Ramos (cell line): ENCODE results near the gene PTPRN2.

ENCODE experiments used
- in situ Hi-C: fragments of 300-500 bp; cut with MboI; formaldehyde crosslinking; loops from one replicate; pipeline ENCODE4 v1.14.3; 2022; ENCODE audit warnings: low sequenced_read_pairs; ENCODE audit not compliant: unreplicated experiment

Gene PTPRN2

DNA sequence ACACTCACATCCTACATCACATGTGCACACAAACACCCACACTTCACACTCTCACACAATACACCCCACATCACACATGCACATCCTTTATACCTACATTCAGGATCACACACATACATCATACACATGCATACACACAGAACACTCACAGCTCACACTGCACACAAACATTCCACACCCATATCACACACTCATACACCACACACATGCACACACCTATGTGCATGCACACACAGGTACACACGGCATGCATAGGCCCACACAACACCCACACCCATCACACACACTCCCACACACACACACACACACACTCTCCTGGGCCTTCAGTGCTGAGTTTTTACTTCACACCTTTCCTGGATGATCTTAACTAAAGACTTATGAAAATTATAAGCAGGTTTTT lies 1030.4 kb downstream of the PTPRN2 start:
- in situ Hi-C loops, result no loop called here

GRCh38 chr7:157556642-157556944 lies 1031.0 kb downstream of the PTPRN2 start:
- in situ Hi-C loops, result no loop called here

- in situ Hi-C loops, result no loop called here
Measured at GRCh38 chr7:157555944-157556641, 1031.5 kb downstream of the PTPRN2 start.

DNA sequence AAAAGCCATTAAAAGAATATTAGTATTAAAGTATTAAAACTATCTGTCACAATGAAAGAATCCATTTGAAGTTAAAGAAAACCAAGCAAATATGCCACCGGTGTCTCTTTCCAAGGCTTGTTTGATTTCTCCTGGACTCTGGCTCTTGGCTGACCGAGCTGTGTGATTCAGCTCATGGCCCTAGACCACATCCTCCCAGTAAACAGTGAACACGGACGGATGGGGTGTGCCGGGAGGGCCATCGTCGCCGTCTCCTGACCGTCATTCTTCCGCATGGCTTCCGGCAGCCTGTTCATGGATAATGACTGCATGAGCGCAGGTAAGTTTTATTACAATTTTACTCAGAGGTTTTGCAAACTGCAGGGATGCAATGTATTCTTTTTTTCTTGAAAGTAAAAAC lies 1032.3 kb downstream of the PTPRN2 start:
- in situ Hi-C loops, result no loop called here

GRCh38 chr7:157554393-157555238 lies 1033.0 kb downstream of the PTPRN2 start:
- in situ Hi-C loops, result no loop called here

GRCh38 chr7:157553256-157553655 lies 1034.4 kb downstream of the PTPRN2 start:
- in situ Hi-C loops, result no loop called here

DNA sequence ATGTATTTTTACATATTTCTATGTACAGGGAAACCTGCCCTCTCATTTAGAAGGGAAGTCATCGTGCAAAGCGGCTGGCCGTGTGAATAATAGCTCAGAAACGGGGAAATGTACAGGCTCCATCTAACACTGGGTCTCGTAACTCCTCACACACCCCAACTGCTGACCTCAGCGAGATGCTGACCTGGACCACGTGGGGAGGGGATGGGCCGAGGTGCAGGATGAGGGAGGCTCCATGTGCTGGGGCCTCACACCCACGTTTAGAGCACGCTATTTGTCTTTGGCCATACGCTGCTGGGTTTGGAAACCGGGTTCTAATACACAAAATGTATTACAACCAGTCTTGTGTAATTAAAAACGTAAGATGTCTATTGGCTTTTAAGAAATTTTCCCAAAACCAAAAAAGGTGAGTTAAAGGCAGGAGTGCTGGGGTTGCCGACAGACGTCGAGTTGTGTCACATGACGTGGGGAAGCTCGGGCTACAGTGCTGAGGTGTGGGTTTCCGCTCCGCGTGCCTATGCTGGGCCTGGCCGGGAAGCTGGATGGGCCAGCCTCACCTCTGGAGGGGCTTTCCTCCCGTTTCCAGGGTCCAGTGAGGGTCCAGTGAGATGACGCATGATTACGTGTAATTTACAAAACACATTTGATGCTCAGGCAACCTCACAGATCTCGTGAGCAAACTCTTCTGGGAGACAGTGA lies 1035.2 kb downstream of the PTPRN2 start:
- in situ Hi-C loops, result no loop called here

DNA sequence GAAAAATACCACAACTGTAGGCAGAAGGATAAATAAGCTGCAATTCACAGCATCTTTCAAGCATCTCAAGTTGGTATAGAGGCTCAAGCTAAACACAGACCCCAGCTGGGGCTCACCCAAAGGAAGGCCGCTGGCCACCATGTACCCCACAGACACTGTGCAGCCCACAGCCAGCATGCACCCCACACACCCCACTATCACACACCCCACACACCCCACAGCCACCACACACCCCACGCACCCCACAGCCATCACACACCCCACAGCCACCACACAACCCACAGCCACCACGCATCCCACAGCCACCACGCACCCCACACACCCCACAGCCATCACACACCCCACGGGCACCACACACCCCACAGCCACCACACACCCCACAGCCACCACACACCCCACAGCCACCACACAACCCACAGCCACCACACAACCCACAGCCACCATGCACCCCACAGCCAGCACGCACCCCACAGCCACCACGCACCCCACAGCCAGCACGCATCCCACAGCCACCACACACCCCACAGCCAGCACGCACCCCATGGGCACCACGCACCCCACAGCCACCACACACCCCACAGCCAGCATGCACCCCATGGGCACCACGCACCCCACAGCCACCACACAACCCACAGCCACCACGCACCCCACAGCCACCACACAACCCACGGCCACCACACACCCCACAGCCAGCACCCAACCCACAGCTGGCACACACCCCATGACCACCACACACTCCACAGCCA lies 1036.1 kb downstream of the PTPRN2 start:
- in situ Hi-C loops, result no loop called here

DNA sequence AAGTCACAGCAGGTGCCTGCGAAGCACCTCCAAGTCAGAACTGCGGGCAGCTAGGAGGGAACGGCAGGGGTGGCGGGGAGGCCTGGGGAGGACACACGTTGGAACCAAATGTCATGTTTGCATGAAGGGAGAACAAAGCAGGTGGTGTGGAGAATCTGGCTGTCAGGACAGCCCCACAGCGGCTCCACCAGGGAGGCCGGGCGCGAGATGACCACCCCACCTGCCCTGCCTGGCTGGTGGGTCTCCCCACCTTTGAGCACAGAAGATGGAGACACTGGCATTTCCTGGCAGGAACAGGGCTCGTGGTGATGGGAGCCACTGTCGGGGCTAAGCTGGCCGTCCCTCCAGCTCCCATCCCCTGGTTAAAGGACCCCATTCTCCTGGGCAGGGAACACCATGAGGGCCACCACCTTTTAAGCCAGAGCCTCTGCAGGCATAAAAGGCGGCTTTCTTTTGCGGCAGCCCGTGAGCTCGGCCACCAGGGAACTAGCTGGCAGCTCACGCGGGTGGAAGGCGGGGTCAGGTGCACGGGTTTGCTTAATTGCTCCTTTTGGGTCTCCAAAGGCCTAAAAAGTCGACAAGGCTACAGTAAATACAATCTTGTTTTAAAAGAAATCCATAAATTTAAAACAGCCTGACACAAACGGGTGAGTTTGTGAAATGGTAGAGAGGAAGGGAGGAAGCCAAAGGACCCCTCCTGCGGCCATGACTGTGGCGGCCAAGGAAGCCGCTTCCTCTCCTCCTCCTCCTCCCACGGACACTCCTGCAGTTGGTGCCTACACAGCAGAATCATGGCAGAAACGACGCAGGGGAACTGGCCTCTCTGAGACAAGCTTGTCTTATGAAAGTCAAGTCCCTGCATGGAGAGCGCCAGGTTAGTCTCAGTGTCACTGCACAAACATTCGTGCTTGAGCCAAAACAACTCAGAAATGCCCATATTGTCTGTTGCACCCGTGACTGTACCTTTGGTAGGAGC lies 1037.0 kb downstream of the PTPRN2 start:
- in situ Hi-C loops, result no loop called here

DNA sequence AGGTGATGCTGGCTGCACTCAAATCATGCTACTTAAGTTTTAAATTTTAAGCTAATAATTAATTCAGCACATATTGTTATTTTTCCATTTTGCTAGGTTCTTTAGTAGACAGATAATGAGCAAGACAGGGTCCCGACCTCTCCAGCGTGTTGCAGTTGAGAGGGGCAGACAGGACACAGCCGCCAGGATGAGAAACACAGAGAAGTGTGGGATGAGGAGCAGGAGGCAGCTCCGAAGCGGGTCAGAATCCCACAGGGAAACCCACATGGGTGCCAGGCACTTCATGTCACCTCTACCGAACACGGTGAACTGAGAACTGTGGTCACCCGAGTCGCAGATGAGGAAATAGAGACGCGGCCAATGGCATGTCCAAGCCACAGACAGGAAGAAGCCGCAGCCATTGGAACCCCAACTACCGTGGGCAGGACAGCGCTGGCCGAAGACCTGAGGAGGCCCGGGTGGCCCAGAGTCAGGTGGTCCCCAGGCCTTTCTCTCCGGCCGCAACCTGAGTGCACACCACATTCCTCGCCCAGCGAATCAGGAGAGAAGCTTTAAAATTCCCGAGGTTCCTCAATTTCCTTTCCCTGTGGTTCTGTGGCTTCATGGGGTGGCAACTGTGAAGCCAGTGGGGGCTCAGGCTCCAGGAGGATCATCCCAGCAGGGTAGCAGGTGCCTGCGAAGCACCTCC lies 1037.9 kb downstream of the PTPRN2 start:
- in situ Hi-C loops, result no loop called here

GRCh38 chr7:157548691-157549303 lies 1038.8 kb downstream of the PTPRN2 start:
- in situ Hi-C loops, result no loop called here

- in situ Hi-C loops, result no loop called here
Measured at GRCh38 chr7:157547611-157548010, 1040.0 kb downstream of the PTPRN2 start.

GRCh38 chr7:157547102-157547501 lies 1040.5 kb downstream of the PTPRN2 start:
- in situ Hi-C loops, result no loop called here

- in situ Hi-C loops, result no loop called here
Measured at GRCh38 chr7:157545681-157546060, 1042.0 kb downstream of the PTPRN2 start.

- in situ Hi-C loops, result no loop called here
Measured at GRCh38 chr7:157544980-157545680, 1042.5 kb downstream of the PTPRN2 start.

DNA sequence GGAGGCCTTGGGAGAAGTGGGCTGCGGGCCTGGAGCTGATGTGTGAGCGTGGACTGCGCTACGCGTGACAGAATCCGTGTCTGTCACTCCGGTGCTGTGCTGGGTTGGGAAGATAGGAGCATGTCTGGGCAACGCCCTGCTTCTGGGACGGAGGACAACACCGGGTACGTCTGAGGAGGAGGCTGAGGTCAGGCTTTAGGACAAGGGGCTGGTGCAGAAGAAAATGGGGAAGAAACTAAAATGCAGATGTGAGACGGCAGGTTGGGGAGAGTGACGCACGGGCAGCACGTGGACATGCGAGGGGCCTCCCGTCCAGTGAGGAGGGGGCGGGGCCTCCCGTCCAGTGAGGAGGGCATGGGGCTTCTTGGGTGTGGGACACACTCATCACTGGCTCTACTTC lies 1043.4 kb downstream of the PTPRN2 start:
- in situ Hi-C loops, result no loop called here

- in situ Hi-C loops, result no loop called here
Measured at GRCh38 chr7:157543791-157544190, 1043.8 kb downstream of the PTPRN2 start.

GRCh38 chr7:157543276-157543675 lies 1044.3 kb downstream of the PTPRN2 start:
- in situ Hi-C loops, result no loop called here
